Right renal pelvis (tissue), 4 donors: ENCODE results near the gene KIAA1549. TPM values are rescaled to one million over a fixed set of nuclear protein-coding genes. Genes with fewer than 3 reads are reported as not detected.

Source experiments
- DNase-seq, 4 donors: peaks; one replicate each; pipeline ENCODE4 v3.0.0-alpha.2; 2013; ENCODE audit warnings: low read depth in 4 of 4, low spot score in 3 of 4, missing footprints in 1 of 4
- polyA plus RNA-seq, 4 donors: library from polyadenylated mRNA; unstranded; fragments of 120-200 nt; gene quantifications; one replicate each; pipeline ENCODE4 v1.2.1, GENCODE V29; 2013; ENCODE audit not compliant: insufficient read length in 4 of 4

The KIAA1549 gene
- polyA plus RNA-seq, 4 donors, result 12.2 to 14.0 (median 13.5) TPM

DNA sequence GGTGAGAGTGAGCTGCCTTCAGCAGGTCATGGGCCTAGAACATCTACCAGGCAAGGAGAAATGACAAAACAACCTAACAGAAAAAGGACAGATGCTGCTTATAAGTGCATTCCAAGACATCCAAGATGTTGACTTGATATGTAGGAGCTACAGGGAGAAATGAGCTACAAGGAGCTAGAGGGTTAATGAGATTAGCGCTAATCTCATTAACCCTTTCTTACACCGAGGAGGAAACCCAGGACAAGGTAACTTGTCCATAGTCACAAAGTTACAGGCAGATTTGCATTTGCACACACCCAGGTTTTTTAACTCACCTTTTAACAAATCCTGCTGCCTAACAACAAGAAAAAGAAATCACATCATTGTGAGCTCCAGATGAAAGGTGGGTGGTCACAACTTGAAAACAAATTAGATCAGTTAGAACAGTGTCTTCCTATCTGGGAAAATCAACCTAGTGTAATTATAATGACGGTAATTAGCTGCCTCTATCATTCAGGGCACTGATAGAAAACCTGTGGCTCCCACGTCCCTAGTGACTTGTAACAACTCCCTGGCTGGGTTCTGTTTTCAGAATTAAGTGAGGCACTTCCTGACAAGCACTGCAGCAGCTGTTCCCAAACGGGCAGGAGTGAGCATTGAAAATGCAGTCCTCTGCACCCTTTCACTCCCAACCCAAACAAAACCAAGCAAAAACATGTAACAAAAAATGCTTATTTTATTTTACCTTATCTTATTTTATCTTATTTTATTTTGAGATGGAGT is 5.7 kb downstream of the KIAA1549 start:
- no peak for DNase-seq

DNA sequence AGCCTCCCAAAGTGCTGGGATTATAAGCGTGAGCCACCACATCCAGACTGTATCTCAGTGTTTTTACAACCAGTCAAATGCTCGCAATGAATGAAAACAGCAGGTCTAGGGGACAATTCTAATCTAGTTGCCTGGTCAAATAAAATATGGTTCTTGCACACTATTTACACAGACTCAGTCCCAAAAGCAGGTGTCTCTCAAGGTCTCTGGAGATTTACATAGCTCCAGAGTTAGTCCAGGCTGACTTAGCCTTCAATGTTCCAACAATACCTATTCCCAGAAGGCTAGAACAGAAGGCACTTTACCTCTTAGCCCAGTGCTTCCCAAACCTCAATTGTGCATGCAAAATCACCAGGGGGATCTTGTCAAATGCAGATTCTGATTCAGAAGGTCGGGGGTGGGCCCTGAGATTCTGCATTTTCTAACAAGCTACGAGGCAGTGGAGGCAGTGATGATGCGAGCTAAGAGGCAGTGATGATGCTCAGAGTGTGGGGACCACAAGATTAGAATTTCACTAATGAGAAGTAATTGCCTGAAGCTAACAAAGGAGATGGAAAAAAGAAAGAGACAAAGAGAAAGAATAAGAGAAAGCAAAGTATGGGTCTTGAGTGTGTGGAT is 6.4 kb downstream of the KIAA1549 start:
- DNase-seq, result no peak

DNA sequence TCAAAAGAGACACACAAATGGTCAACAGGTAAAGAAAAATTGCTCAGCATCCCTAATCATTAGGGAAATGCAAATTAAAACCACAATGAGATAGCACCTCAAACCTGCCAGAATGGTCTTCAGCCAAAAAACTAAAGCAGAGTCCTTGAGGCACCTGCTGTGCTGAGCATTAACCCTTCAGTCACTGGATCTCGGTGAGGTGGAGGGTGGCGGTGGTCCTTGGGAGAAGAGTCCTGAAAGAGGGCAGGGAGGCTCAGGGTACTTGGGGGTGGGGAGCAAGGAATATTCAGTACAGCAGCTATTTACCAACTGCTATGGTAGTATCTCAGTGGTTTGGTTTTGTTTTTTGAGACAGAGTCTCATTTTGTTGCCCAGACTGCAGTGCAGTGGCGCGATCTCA is 7.1 kb downstream of the KIAA1549 start:
- no peak for DNase-seq

DNA sequence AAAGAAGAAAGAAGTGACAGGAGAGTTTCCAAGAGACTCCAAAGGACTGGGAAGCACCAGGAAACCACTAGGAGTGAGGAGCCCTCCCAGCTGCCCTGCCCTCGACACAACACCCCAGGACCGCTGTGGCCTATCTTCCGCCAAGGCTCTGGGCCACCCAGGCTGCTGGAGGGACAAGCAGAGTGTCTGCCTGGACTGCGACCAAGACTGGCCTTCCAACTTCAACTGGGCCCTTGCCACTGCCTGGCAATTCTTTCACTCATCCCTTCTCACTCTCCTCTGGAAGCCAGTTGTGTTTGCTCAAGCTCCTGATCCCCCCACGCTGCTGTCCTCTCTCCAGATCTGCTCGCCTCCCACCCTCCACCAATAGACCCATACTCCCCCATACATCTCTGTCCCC is 10.2 kb downstream of the KIAA1549 start:
- DNase-seq, result no peak

DNA sequence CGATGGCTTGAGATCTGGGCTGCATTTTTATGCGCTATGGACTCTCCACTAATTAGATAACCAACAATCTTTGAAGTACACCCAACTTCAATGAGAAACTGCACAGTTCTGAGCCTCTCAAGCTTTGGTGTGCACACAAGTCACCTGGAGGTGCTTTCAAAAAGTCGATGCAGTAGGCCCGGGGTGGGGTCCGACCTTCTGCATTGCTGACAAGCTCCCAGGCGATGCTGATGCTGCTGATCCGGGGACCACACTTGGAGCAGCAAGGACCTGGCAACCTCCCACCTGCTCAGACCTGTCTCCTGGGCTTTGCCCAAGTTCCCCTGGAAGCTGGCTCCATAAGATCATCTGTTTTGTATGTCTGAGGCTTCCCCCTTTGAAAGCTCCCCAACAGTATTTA is 10.7 kb downstream of the KIAA1549 start:
- DNase-seq, result no peak

DNA sequence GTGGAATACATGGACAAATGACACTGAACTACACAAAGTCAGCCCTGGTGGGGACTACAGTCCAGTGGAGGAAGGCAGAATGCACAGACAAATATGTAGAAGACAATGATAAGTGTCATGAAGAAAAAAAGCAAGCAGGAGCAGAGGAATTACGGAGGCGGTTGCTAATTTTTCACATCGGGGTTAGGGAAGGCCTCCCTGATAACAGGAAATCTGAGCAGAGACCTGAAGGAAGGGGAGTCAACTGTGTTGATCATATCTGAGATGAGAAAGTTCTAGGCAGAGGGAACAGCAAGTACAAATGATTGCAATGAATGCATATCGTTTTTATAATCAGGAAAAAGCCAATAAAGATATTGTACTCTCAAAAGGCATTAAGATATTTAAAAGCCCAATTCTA is 14.0 kb downstream of the KIAA1549 start:
- DNase-seq, result no peak

DNA sequence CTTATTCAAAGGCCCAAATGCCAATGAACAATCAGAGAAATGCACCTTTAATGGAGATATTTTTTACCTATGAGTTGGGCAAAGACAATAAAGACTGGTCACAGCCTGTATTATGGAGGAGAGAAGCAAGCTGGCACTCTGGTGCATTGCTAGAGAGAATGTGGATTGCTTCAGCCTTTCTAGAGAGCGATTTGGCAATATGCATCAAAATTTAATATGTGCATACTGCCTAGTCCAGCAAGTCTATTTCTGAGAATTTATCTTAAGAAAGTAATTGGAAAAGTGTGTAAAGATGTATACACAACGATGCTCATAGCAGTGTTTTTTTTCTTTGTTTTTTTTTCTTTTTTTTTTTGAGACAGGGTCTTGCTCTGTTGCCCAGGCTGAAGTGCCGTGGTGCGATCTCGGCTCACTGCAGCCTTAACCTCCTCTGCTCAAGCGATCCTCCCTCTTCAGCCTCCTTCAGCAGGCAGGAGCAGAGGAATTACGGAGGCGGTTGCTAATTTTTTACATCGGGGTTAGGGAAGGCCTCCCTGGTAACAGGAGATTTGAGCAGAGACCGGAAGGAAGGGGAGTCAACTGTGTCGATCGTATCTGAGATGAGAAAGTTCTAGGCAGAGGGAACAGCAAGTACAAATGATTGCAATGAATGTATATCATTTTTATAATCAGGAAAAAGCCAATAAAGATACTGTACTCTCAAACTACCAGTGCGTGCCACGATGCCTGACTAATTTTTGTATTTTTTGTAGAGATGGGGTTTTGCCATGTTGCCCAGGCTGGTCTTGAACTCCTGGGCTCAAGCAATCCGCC is 16.4 kb downstream of the KIAA1549 start:
- DNase-seq, result no peak

DNA sequence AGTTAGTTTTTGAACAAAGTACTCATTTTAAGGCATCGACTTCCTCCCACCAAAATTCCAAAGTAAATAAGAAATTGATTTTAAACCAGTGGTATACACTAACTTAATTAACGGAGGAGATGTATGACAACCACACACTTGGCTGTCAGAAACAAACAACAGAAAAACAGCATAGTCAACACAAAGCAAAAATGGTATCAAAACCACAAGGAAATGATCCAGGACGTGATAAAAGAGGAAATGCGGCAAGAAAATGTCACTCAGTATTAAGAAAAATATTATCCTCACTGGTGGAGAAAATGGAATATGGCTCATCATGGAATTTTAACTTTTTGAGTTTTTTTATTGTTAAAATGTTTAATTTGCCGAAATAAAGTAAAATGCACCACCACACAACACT is 17.5 kb downstream of the KIAA1549 start:
- DNase-seq, result no peak

DNA sequence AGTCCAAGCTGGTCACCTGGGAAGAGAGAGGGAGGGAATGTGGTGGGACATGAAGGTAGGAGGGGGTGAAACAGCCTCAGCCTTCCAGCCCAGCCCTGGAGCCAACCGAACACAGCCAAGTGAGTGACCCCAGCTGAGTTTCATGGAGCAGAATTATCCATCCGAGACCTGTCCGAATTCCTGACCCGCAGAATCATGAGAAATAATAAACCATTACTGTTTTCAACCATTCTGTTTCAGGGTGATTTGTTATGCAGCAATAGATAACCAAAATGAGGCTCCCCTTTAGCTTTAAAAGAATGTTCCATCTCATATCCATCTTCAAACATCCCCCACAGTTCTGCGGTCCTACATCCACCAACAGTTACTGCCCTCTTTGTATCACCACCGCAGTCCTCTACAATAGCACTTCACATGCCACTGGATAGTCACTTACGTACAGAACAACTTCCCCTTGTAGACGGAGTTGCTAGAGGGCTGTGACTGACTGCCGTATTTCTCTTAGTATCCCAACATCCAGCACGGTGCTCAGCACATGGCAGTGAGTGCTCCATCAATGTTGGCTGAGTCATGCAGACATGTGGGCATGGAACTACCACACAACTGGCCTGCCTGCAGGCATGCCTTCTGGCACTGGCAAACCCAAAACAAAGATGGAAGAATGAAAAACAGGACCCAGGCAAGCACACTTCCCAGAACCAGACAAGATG is 18.5 kb downstream of the KIAA1549 start:
- DNase-seq, result no peak

DNA sequence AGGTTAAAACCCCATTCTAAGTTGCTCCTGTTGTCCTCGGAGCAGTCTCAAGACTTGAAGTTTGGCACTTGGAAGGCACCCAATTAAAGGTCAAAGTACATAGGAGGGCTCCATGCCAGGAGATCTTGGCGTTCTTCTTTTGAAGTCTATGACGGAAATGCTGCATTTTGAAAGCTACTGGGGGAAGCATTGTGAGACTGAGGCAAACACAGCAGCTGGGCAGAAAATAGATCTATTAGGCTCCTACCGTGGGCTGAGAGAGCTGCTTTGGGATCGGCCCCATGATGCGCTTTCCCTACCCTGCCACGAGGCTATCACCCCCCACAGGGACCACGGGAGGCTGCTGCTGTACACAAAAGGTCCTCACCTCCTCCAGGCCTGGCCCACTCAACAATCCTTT is 20.0 kb downstream of the KIAA1549 start:
- no peak for DNase-seq

DNA sequence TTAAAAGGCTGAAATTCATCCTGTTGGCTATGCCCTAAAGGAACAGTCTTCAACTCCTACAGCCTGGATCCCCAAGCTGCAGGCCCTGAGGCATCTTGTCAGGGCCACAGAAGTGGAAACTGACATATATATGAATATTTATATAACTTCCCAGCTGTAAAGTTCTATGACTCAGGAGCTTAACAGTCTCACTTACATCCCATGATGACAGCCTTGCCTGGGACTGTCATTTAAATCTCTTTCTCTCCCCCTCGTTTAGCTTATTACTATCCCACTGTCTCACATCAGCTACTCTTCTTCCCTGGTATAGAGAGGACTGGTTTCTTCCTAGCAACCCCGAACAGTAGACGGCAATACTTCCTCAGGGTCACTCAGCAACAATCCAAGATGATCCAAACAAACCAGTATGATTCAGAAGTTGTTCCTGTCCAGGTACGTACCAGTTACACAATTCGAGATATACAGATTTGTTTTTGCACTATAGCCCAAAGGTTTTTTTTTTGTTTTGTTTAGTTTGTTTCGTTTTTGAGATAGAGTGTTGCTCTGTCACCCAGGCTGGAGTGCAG is 22.7 kb downstream of the KIAA1549 start:
- no peak for DNase-seq

DNA sequence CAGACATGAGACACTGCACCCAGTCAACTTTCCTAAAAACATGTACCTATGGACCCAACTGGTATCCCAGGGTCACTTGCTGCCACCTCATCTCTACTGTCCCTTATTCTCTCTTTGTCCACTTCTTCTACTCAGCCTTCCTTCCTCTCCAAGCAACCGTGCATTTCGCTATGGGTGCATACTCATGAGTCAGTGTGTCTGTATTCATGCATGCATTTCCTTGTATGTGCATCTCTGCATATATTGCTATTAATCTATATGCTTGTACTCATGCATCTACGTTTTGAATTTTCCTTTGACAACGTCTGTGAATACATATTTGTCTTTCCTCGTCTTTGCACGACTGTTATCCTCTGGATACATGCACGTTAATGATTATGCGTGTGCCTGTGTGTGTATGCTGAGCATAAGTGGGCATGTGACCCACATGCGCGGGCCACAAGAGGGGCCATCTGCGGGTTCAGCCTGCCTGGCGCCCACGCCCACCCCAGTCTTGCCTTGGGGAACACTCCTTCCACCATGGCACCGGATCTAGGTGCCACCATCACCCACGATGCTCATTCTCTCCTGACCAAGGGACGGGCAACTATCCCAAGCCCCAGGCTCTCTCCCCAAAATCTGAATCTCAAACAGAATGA is 23.3 kb downstream of the KIAA1549 start:
- DNase-seq, result no peak

DNA sequence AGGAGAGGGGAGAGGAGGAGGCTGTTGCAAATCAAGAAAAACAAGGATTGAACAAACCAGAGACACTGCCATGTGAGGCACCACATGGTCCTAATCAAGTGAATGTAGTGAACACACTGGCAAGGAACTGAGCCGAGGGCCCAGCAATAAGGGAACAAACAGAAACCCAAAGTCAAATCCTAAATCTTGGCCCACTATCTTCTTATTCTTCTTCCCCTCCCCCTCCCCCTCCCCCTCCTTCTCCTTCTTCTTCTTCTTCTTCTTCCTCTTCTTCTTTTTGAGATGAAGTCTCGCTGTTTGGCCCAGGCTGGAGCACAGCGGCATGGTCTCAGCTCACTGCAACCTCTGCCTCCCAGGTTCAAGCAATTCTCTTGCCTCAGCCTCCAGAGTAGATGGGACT is 24.0 kb downstream of the KIAA1549 start:
- DNase-seq, result no peak

DNA sequence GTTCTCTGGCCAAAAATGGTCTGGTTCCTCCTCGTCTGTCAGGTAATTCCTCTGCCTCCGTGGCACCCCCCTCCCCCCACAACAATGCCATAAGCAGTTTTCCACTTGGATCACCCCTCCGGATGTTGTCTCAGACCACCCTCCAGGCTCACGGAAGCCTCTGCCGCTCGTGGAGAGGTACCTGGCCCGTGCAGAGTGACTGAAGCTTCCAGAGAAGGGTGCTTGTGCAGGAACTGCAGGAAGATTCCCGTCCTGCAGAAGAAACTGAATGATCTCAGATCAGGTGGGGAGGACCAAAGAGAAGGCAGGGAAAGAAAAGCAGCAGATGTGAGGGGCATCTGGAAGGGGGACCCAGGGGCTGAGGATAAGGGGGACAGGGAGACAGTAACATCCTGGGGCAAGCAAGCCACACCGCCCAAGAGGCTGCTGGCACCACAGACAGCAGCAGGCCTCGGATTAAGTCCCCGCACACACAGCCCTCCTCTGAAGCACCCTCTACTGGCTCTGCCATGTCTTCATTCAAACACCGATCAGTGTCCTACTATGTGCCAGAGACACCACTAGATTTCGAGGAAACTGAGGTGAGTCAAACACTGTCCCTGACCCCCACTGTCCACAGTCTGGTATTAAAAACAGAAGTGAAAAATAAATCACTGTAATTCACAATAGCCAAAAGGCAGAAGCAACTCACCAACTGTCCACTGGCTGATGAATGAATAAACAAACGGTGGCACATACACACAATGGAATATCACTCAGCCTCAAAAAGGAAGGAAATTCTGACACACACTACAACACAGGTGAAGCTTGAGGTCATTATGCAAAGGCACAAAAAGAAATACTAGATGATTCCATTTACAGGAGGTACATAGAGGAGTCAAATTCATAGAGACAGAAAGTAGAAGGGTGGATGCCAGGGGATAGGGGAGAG is 26.4 kb downstream of the KIAA1549 start:
- DNase-seq, result no peak

DNA sequence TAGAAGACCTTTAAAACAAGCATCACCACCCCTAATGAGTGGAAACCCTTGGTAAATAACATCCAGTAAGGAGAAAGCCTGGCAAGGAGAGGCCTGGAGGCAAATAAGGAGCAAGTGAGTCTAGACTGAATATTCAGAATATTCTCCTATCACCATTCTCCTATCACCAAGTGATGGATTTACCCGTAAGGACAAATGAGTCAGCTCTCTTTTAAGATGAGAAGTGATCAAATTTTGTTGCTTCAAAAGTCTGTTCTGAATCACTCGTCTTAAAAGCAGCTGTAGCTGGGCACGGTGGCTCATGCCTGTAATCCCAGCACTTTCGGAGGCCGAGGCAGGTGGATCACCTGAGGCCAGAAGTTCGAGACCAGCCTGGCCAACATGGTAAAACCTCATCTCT is 28.4 kb downstream of the KIAA1549 start:
- DNase-seq, result no peak

DNA sequence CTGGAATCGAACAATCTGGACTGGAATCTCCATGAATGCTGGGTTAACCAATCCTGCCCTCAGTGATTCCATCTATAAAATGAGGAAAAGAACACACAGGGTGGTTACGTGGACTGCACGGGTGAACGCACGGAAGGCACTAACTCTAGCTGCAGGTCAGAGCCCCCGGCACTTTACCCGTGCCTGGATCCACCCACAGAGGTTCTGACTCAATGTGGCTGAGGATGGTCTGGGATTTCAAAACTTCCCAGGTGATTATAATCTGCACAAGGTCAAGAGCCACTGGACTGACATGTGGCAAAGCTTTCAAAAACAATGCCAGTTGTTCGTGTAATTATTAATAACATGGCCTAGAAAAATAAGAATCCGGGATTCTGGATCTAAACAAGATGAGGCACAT is 29.2 kb downstream of the KIAA1549 start:
- DNase-seq, result no peak

DNA sequence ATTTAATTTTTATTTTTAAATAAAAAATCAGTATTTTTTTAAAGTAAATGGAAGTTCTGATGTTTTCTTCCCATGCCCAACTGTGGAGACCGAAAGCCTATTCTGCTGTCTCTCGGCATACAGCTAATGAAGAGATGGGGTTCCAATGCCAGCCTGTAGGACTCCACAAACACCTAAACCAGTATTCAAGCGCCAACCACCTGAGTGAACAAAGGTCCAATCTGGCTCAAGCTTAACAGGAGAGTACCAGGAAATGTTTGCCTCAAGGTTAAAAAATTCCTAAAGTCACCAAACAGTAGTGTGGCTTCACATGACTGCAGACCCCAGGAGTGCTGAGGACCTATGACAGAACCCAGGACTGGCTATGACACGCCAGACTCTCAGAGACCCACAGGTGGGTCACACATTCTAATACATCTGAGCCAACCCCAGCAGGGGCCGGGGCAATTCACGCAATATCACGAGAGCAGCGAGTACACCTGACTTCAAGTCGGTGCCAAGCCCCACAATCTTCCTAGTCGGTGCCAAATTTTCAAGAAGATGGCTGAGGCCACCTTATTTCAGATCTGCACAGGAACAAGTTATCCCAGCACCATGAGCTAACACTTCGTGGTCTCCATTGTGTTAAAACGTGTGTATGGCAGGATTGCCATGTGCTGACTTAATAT is 31.6 kb downstream of the KIAA1549 start:
- no peak for DNase-seq

DNA sequence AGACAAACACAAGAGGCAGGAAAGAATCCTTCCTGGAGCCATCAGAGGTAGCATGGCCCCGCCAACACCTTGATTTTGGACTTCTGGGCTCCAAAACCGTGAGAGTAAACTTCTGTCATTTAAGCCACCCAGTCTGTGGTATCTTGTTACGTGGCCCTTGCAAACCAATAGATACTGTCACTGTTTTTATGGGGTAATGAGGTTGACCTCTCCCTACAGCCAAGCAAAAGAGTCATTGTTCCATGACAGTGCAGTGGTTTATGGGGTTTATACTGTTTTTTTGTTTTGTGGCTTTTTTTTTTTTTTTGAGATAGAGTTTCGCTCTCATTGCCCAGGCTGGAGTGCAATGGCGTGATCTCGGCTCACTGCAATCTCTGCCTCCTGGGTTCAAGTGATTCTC is 32.8 kb downstream of the KIAA1549 start:
- no peak for DNase-seq

DNA sequence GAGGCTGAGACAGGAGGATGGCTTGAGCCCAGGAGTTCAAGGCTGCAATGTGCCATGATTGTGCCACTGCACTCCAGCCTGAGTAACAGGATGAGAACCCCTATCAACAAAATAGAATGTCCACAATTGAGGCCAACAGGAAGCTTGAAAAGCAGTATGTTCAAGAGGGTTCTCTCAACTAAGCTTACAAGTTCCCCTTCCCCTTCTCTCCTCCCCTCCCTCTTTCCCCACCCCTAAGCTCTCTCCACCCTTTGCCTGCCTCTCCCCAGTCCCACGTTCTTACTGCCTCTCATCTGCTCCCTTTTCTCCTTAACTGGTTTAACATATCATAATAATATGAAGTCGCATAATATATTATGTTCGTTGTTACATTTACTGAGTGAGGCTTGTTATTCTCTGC is 35.4 kb downstream of the KIAA1549 start:
- DNase-seq, result no peak
